Type B pancreatic cell (in vitro differentiated cells): ENCODE measurements around the gene CORO6. TPM values are rescaled to one million over a fixed set of nuclear protein-coding genes. Genes with fewer than 3 reads are reported as not detected.

ENCODE experiments used
- DNase-seq: peaks from one replicate; pipeline ENCODE4 v3.0.0; 2021; ENCODE audit warnings: mixed read lengths; ENCODE audit not compliant: unreplicated experiment; ENCODE audit errors: extremely low spot score
- H3K27ac Mint-ChIP-seq: 2 replicates; pipeline ENCODE4 v1.8.0; 2021; ENCODE audit warnings: mild to moderate bottlenecking, mixed read lengths
- H3K27me3 Mint-ChIP-seq: 2 replicates; pipeline ENCODE4 v1.8.0; 2021; ENCODE audit warnings: mixed read lengths
- H3K36me3 Mint-ChIP-seq: 2 replicates; pipeline ENCODE4 v1.8.0; 2021; ENCODE audit warnings: mixed read lengths
- H3K4me1 Mint-ChIP-seq: one replicate; pipeline ENCODE4 v1.8.0; 2021; ENCODE audit warnings: mixed read lengths; ENCODE audit not compliant: unreplicated experiment
- H3K4me3 Mint-ChIP-seq: 2 replicates; pipeline ENCODE4 v1.8.0; 2021; ENCODE audit warnings: mild to moderate bottlenecking, mixed read lengths
- H3K9me3 Mint-ChIP-seq: 2 replicates; pipeline ENCODE4 v1.8.0; 2021; ENCODE audit warnings: mixed read lengths
- CTCF ChIP-seq: fragments of 200-600 bp; sonication (generic); conservative IDR thresholded peaks from 2 replicates; pipeline ENCODE4 v1.5.0; 2021; ENCODE audit warnings: antibody characterized with exemption, mild to moderate bottlenecking
- total RNA-seq: library from RNA; stranded (reverse); gene quantifications from 2 replicates; pipeline ENCODE4 v1.2.1, GENCODE V29; 2021; ENCODE audit warnings: low replicate concordance

Gene CORO6
- total RNA-seq, 1 donor from 2014 or later, result 6.8 TPM

- no peak for DNase-seq
- Mint-ChIP-seq H3K4me1 (peaks cover 12% of the 10 kb centered on the region), H3K27me3 (no peaks in the 10 kb centered on the region), H3K27ac (peak overlapping the region; percentile 93), H3K9me3 (peaks cover 9% of the 10 kb centered on the region), H3K36me3 (peaks cover 28% of the 10 kb centered on the region), H3K4me3 (peak overlapping the region; percentile 54)
- no peak for TF ChIP-seq CTCF
Observed at GRCh38 chr17:29664743-29665480, 42.2 kb upstream of the CORO6 start.

GRCh38 chr17:29663155-29663554 is 40.4 kb upstream of the CORO6 start:
- Mint-ChIP-seq H3K27ac (peak overlapping the region; percentile 83), H3K4me1 (peaks cover 12% of the 10 kb centered on the region), H3K4me3 (peak overlapping the region; percentile 48), H3K27me3 (no peaks in the 10 kb centered on the region), H3K36me3 (peaks cover 31% of the 10 kb centered on the region), H3K9me3 (peaks cover 9% of the 10 kb centered on the region)
- DNase-seq, result no peak
- TF ChIP-seq CTCF, result no peak

- Mint-ChIP-seq H3K27ac (no peak overlapping the region), H3K9me3 (peaks cover 9% of the 10 kb centered on the region), H3K27me3 (no peaks in the 10 kb centered on the region), H3K4me3 (no peak overlapping the region), H3K4me1 (peaks cover 12% of the 10 kb centered on the region), H3K36me3 (peaks cover 25% of the 10 kb centered on the region)
- DNase-seq, result no peak
- no peak for TF ChIP-seq CTCF
Observed at GRCh38 chr17:29661213-29661612, 38.5 kb upstream of the CORO6 start.

- TF ChIP-seq CTCF, result no peak
- H3K4me1 Mint-ChIP-seq, result peaks cover 12% of the 10 kb centered on the region
- no peaks in the 10 kb centered on the region for H3K27me3 Mint-ChIP-seq
- no peak for DNase-seq
- peaks cover 9% of the 10 kb centered on the region for H3K9me3 Mint-ChIP-seq
- H3K36me3 Mint-ChIP-seq, result peaks cover 22% of the 10 kb centered on the region
- no peak overlapping the region for H3K4me3 Mint-ChIP-seq
- H3K27ac Mint-ChIP-seq, result no peak overlapping the region
Observed at GRCh38 chr17:29659155-29659554, 36.4 kb upstream of the CORO6 start.

- Mint-ChIP-seq H3K9me3 (no peaks in the 10 kb centered on the region), H3K4me3 (no peak overlapping the region), H3K4me1 (no peaks in the 10 kb centered on the region), H3K36me3 (peaks cover 12% of the 10 kb centered on the region), H3K27ac (no peak overlapping the region), H3K27me3 (no peaks in the 10 kb centered on the region)
- no peak for DNase-seq
- TF ChIP-seq CTCF, result no peak
Observed at GRCh38 chr17:29655323-29655722, 32.6 kb upstream of the CORO6 start.
